H9 (cell line): ENCODE results near the gene OSBPL1A. TPM values are rescaled to one million over a fixed set of nuclear protein-coding genes. Genes with fewer than 3 reads are reported as not detected.
A peak's percentile ranks its signal among the peaks of the same experiment; 100 is the strongest.

Experiments
- DNase-seq: peaks from one replicate; pipeline ENCODE4 v3.0.0-alpha.2; 2017
- H2AFZ ChIP-seq: one replicate; pipeline ENCODE4 v1.6.1; 2013; ENCODE audit warnings: mild to moderate bottlenecking, low read length, control low read depth, moderate library complexity
- H2AK5ac ChIP-seq: 2 replicates; pipeline ENCODE4 v1.6.1; 2013; ENCODE audit warnings: low read length, control low read depth, mixed read lengths; ENCODE audit not compliant: insufficient read length
- H2BK120ac ChIP-seq: one replicate; pipeline ENCODE4 v1.6.1; 2013; ENCODE audit warnings: low read depth, mild to moderate bottlenecking, low read length, control low read depth, inconsistent platforms; ENCODE audit not compliant: poor library complexity, severe bottlenecking
- H2BK12ac ChIP-seq: 2 replicates; pipeline ENCODE4 v1.6.1; 2013; ENCODE audit warnings: low read length, control low read depth, mixed read lengths, low read depth; ENCODE audit not compliant: insufficient read length
- H2BK15ac ChIP-seq: 2 replicates; pipeline ENCODE4 v1.6.1; 2013; ENCODE audit warnings: low read depth, low read length, control low read depth
- H2BK20ac ChIP-seq: one replicate; pipeline ENCODE4 v1.6.1; 2013; ENCODE audit warnings: low read depth, mild to moderate bottlenecking, low read length, control low read depth, inconsistent platforms; ENCODE audit not compliant: poor library complexity, severe bottlenecking
- H2BK5ac ChIP-seq: 2 replicates; pipeline ENCODE4 v1.6.1; 2013; ENCODE audit warnings: low read length, control low read depth, mixed read lengths; ENCODE audit not compliant: insufficient read length
- H3K14ac ChIP-seq: 2 replicates; pipeline ENCODE4 v1.6.1; 2013; ENCODE audit warnings: low read length, control low read depth; ENCODE audit not compliant: insufficient read depth
- H3K18ac ChIP-seq: 2 replicates; pipeline ENCODE4 v1.6.1; 2013; ENCODE audit warnings: low read depth, mild to moderate bottlenecking, mixed read lengths, low read length, control low read depth; ENCODE audit not compliant: insufficient read length
- H3K23ac ChIP-seq: 2 replicates; pipeline ENCODE4 v1.6.1; 2013; ENCODE audit warnings: low read length, control low read depth, mixed read lengths, low read depth; ENCODE audit not compliant: insufficient read length
- H3K23me2 ChIP-seq: 2 replicates; pipeline ENCODE4 v1.6.1; 2013; ENCODE audit warnings: low read depth, mild to moderate bottlenecking, mixed read lengths, low read length, control low read depth; ENCODE audit not compliant: insufficient read length, poor library complexity, severe bottlenecking
- H3K27ac ChIP-seq: 2 replicates; pipeline ENCODE4 v1.5.1; 2013; ENCODE audit warnings: low read length, control low read depth, mixed read lengths, low read depth; ENCODE audit not compliant: insufficient read length
- H3K27me3 ChIP-seq: 2 replicates; pipeline ENCODE4 v1.6.1; 2013; ENCODE audit warnings: low read length, control low read depth, inconsistent platforms; ENCODE audit not compliant: insufficient read depth
- H3K4ac ChIP-seq: 2 replicates; pipeline ENCODE4 v1.6.1; 2013; ENCODE audit warnings: low read depth, mild to moderate bottlenecking, control low read depth, inconsistent platforms, low read length, moderate library complexity
- H3K4me1 ChIP-seq: 2 replicates; pipeline ENCODE4 v1.6.1; 2013; ENCODE audit warnings: low read length, control low read depth, inconsistent platforms; ENCODE audit not compliant: insufficient read depth
- H3K4me2 ChIP-seq: 2 replicates; pipeline ENCODE4 v1.6.1; 2013; ENCODE audit warnings: low read length, control low read depth, mixed read lengths; ENCODE audit not compliant: insufficient read length, insufficient read depth
- H3K56ac ChIP-seq: 2 replicates; pipeline ENCODE4 v1.6.1; 2013; ENCODE audit warnings: low read depth, mild to moderate bottlenecking, mixed read lengths, low read length, control low read depth; ENCODE audit not compliant: insufficient read length
- H3K79me1 ChIP-seq: 2 replicates; pipeline ENCODE4 v1.6.1; 2013; ENCODE audit warnings: low read depth, mild to moderate bottlenecking, moderate library complexity, low read length, control low read depth, inconsistent platforms; ENCODE audit not compliant: insufficient read depth, poor library complexity, severe bottlenecking
- H3K79me2 ChIP-seq: 2 replicates; pipeline ENCODE4 v1.6.1; 2013; ENCODE audit warnings: low read length, control low read depth, inconsistent platforms; ENCODE audit not compliant: insufficient read depth
- H3K9ac ChIP-seq: 2 replicates; pipeline ENCODE4 v1.6.1; 2013; ENCODE audit warnings: low read length, control low read depth, mixed read lengths; ENCODE audit not compliant: insufficient read length; ENCODE audit errors: extremely low read depth
- H3K9me3 ChIP-seq: one replicate; pipeline ENCODE4 v1.6.1; 2013; ENCODE audit warnings: low read depth, low read length, inconsistent platforms; ENCODE audit not compliant: control insufficient read depth
- H3T11ph ChIP-seq: one replicate; pipeline ENCODE4 v1.6.1; 2013; ENCODE audit warnings: mild to moderate bottlenecking, low read length, control low read depth, inconsistent platforms
- H4K20me1 ChIP-seq: one replicate; pipeline ENCODE4 v1.6.1; 2013; ENCODE audit not compliant: control insufficient read depth, insufficient read length, insufficient read depth
- H4K5ac ChIP-seq: 2 replicates; pipeline ENCODE4 v1.6.1; 2013; ENCODE audit warnings: low read depth, mild to moderate bottlenecking, mixed read lengths, low read length, control low read depth; ENCODE audit not compliant: insufficient read length
- H4K8ac ChIP-seq: replicated peaks from 2 replicates; pipeline ENCODE4 v1.6.1; 2013; ENCODE audit warnings: low read length, control low read depth, mixed read lengths, low read depth; ENCODE audit not compliant: insufficient read length
- H4K91ac ChIP-seq: 2 replicates; pipeline ENCODE4 v1.6.1; 2013; ENCODE audit warnings: low read depth, mild to moderate bottlenecking, moderate library complexity, mixed read lengths, low read length, control low read depth; ENCODE audit not compliant: insufficient read length
- H3K27ac Mint-ChIP-seq, 3 experiments: 2 replicates in 2 of 3; 3 replicates in 1 of 3; pipeline ENCODE4 v1.8.0; 2020 to 2021; ENCODE audit warnings: mixed read lengths in 3 of 3, mild to moderate bottlenecking in 1 of 3, moderate library complexity in 1 of 3
- H3K27me3 Mint-ChIP-seq: 2 replicates; pipeline ENCODE4 v1.8.0; 2021; ENCODE audit warnings: low read depth, mild to moderate bottlenecking, moderate library complexity, mixed read lengths
- H3K36me3 Mint-ChIP-seq, 3 experiments: 2 replicates in 2 of 3; 3 replicates in 1 of 3; pipeline ENCODE4 v1.8.0; 2020 to 2021; ENCODE audit warnings: low read depth in 3 of 3, mixed read lengths in 3 of 3; ENCODE audit not compliant: insufficient read depth in 1 of 3
- H3K4me1 Mint-ChIP-seq, 2 experiments: 2 replicates each; pipeline ENCODE4 v1.8.0; 2020; ENCODE audit warnings: mixed read lengths in 2 of 2
- H3K4me3 Mint-ChIP-seq, 2 experiments: 2 replicates in 1 of 2; 3 replicates in 1 of 2; pipeline ENCODE4 v1.8.0; 2020 to 2021; ENCODE audit warnings: mild to moderate bottlenecking in 2 of 2, mixed read lengths in 2 of 2, moderate library complexity in 1 of 2
- H3K9me3 Mint-ChIP-seq, 2 experiments: 2 replicates in 1 of 2; 3 replicates in 1 of 2; pipeline ENCODE4 v1.8.0; 2020; ENCODE audit warnings: mild to moderate bottlenecking in 2 of 2, mixed read lengths in 2 of 2, moderate library complexity in 1 of 2
- WGBS: extraction: QIAGEN DNeasy Blood & Tissue Kit; methylation state at CpG from one replicate; pipeline ENCODE4 v1.1.7; 2013; ENCODE audit warnings: missing lambda C conversion rate, low lambda C conversion rate, mixed read lengths; ENCODE audit not compliant: insufficient read length; ENCODE audit errors: extremely low coverage; 5-methylcytosine and 5-hydroxymethylcytosine counted together
- total RNA-seq: library from RNA; stranded (reverse); gene quantifications from 2 replicates; pipeline ENCODE4 v1.2.1, GENCODE V29; 2021
- TF ChIP-seq, protein P1 (sequence below): fragments of 200-600 bp; sonication (generic); conservative IDR thresholded peaks from 3 replicates; pipeline ENCODE4 v1.8.0; 2021; ENCODE audit warnings: antibody characterized with exemption, mild to moderate bottlenecking

OSBPL1A gene
- total RNA-seq, 1 experiment from 2014 or later: 33.9 TPM

DNA sequence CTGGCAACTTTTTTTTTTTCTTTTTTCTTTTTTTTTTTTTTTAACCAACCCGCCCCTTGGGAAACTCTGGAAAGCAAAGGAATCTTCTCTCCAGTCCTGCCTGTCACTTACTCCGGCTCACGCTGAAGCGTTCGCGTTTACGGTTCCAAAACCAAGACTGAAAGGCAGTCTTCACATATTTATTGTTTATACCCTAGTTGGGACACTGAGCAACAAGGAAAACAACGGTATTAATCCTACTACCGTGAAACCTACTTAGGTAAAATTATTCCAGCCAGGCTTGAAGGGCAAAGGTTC is 125.4 kb downstream of the OSBPL1A start:
- Histone ChIP-seq H4K5ac (no peak overlapping the region), H3K14ac (no peak overlapping the region), H3T11ph (no peak overlapping the region), H3K23me2 (peaks cover 12% of the 10 kb centered on the region), H4K20me1 (peaks cover 2% of the 10 kb centered on the region), H2BK15ac (no peak overlapping the region), H4K91ac (no peak overlapping the region), H2BK120ac (no peak overlapping the region), H4K8ac (no peak overlapping the region), H3K4ac (no peak overlapping the region), H3K79me1 (no peaks in the 10 kb centered on the region), H3K9ac (no peak overlapping the region), H3K4me2 (peak overlapping the region; percentile 92), H3K23ac (no peak overlapping the region), H2BK20ac (no peak overlapping the region), H3K4me1 (peaks cover 5% of the 10 kb centered on the region; the same call in 1 of the 2 replicates), H2BK12ac (no peak overlapping the region), H3K27me3 (no peaks in the 10 kb centered on the region), H2AFZ (no peak overlapping the region), H3K56ac (no peak overlapping the region), H3K27ac (no peak overlapping the region), H2AK5ac (no peak overlapping the region), H3K9me3 (no peaks in the 10 kb centered on the region), H3K18ac (no peak overlapping the region), H3K79me2 (no peaks in the 10 kb centered on the region), H2BK5ac (no peak overlapping the region)
- peak overlapping the region; percentile 88 to 89 for H3K4me3 Mint-ChIP-seq
- no CpG with 5 or more reads among the region's 9 CpGs for WGBS
- peaks cover 25 to 26% of the 10 kb centered on the region in 2 experiments for H3K4me1 Mint-ChIP-seq
- H3K27ac Mint-ChIP-seq: peak overlapping the region; percentile 60 to 89 (median 66); a peak in 4 of 7 replicates
- no peaks in the 10 kb centered on the region for H3K9me3 Mint-ChIP-seq
- H3K27me3 Mint-ChIP-seq: no peaks in the 10 kb centered on the region
- TF ChIP-seq, protein P1, sequence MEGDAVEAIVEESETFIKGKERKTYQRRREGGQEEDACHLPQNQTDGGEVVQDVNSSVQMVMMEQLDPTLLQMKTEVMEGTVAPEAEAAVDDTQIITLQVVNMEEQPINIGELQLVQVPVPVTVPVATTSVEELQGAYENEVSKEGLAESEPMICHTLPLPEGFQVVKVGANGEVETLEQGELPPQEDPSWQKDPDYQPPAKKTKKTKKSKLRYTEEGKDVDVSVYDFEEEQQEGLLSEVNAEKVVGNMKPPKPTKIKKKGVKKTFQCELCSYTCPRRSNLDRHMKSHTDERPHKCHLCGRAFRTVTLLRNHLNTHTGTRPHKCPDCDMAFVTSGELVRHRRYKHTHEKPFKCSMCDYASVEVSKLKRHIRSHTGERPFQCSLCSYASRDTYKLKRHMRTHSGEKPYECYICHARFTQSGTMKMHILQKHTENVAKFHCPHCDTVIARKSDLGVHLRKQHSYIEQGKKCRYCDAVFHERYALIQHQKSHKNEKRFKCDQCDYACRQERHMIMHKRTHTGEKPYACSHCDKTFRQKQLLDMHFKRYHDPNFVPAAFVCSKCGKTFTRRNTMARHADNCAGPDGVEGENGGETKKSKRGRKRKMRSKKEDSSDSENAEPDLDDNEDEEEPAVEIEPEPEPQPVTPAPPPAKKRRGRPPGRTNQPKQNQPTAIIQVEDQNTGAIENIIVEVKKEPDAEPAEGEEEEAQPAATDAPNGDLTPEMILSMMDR: no peak
- no peak for DNase-seq
- peaks cover 0 to 8% (median 3%) of the 10 kb centered on the region in 3 experiments; a peak in 2 of 7 replicates for H3K36me3 Mint-ChIP-seq
